Activated CD4-positive, alpha-beta T cell treated with anti-CD3 and anti-CD28 coated beads, Interleukin-2, amount 10 ng/mL, durations not matched to agents 7 days and 5 days (primary cell): Measurements from ENCODE around the gene MAN1A2. TPM values are rescaled to one million over a fixed set of nuclear protein-coding genes. Genes with fewer than 3 reads are reported as not detected.
"Not testable (repeated sequence)": the region's sequence is repeated elsewhere in the genome, so short reads cannot be mapped to it uniquely, and the experiment has no call there.

ENCODE experiments used
- CTCF ChIA-PET: fragments of 350-600 bp; sonication (Branson Sonifier 250); formaldehyde crosslinking; loops from one replicate; lab custom pipeline; 2021; ENCODE audit warnings: antibody characterized with exemption; lab: Charles Lee
- POLR2A ChIA-PET: fragments of 350-600 bp; sonication (Branson Sonifier 250); formaldehyde crosslinking; loops from one replicate; lab custom pipeline; 2021; ENCODE audit warnings: antibody characterized with exemption; lab: Charles Lee
- DNase-seq: peaks from one replicate; pipeline ENCODE4 v3.0.0-alpha.2; 2020
- H3K27ac Mint-ChIP-seq: one replicate; pipeline ENCODE4 v1.8.0; 2021; ENCODE audit warnings: mild to moderate bottlenecking, moderate library complexity, mixed read lengths
- H3K27me3 Mint-ChIP-seq: one replicate; pipeline ENCODE4 v1.8.0; 2021; ENCODE audit warnings: mixed read lengths
- H3K36me3 Mint-ChIP-seq: one replicate; pipeline ENCODE4 v1.8.0; 2021; ENCODE audit warnings: low read depth, mixed read lengths
- H3K4me1 Mint-ChIP-seq: one replicate; pipeline ENCODE4 v1.8.0; 2021; ENCODE audit warnings: mixed read lengths
- H3K4me3 Mint-ChIP-seq: one replicate; pipeline ENCODE4 v1.8.0; 2021; ENCODE audit warnings: mild to moderate bottlenecking, moderate library complexity, mixed read lengths
- H3K9me3 Mint-ChIP-seq: one replicate; pipeline ENCODE4 v1.8.0; 2021; ENCODE audit warnings: mixed read lengths
- total RNA-seq, 2 experiments: library from RNA; stranded (reverse); gene quantifications; one replicate each; pipeline ENCODE4 v1.2.3, GENCODE V29; 2021

MAN1A2 gene
- total RNA-seq, 2 experiments from 2014 or later = 35.0 to 38.8 TPM

GRCh38 chr1:117341123-117341522 is 26.1 kb upstream of the MAN1A2 start:
- peaks cover 2% of the 10 kb centered on the region for H3K9me3 Mint-ChIP-seq
- CTCF ChIA-PET = interaction anchor here (1.0 to 1.6 kb wide), 3 partner anchors 10 to 593 kb away, joined by 3 to 4 read pairs (median 3); no protein-coding TSS in a partner anchor
- POLR2A ChIA-PET = no interaction called here
- H3K4me1 Mint-ChIP-seq = peaks cover 16% of the 10 kb centered on the region
- no peaks in the 10 kb centered on the region for H3K36me3 Mint-ChIP-seq
- H3K4me3 Mint-ChIP-seq = no peak overlapping the region
- DNase-seq = no peak
- no peak overlapping the region for H3K27ac Mint-ChIP-seq
- H3K27me3 Mint-ChIP-seq = no peaks in the 10 kb centered on the region

- Mint-ChIP-seq H3K9me3 (peaks cover 2% of the 10 kb centered on the region), H3K27ac (no peak overlapping the region), H3K4me3 (no peak overlapping the region), H3K36me3 (no peaks in the 10 kb centered on the region), H3K4me1 (peaks cover 20% of the 10 kb centered on the region), H3K27me3 (no peaks in the 10 kb centered on the region)
- ChIA-PET CTCF (interaction anchor here (0.7 to 1.6 kb wide), 3 partner anchors 17 to 91 kb away, joined by 3 read pairs; no protein-coding TSS in a partner anchor), POLR2A (interaction anchor here (0.6 kb wide), 1 partner anchor 10 kb away, joined by 6 read pairs; no protein-coding TSS in a partner anchor)
- no peak for DNase-seq
Measured at GRCh38 chr1:117342397-117342796, 24.9 kb upstream of the MAN1A2 start.

- no peak for DNase-seq
- Mint-ChIP-seq H3K36me3 (no peaks in the 10 kb centered on the region), H3K27me3 (peaks cover 2% of the 10 kb centered on the region), H3K4me1 (peaks cover 15% of the 10 kb centered on the region), H3K4me3 (no peak overlapping the region), H3K9me3 (no peaks in the 10 kb centered on the region), H3K27ac (no peak overlapping the region)
- ChIA-PET POLR2A (no interaction called here), CTCF (no interaction called here)
Measured at GRCh38 chr1:117346206-117346928, 20.9 kb upstream of the MAN1A2 start.

DNA sequence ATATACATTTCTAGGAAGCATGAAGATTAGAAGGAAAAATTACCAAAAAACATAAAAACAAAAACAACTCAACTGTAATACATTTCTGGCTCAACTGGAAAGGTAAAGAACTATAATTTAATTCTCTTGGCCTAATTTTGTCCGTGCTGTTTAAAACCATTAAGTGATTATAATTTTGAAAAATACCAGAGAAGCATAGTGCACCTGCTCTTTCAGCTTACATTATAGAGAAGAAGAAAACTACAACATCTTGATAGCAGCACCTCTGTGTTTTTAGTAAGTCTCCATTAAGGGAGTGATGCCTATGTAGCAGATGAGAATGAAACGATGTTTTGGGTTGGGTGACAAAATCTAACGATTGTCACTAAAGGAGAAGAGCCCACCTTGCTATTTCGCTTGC is 19.3 kb upstream of the MAN1A2 start:
- ChIA-PET CTCF (no interaction called here), POLR2A (no interaction called here)
- Mint-ChIP-seq H3K36me3 (no peaks in the 10 kb centered on the region), H3K4me3 (no peak overlapping the region), H3K27ac (no peak overlapping the region), H3K4me1 (peaks cover 5% of the 10 kb centered on the region), H3K9me3 (no peaks in the 10 kb centered on the region), H3K27me3 (peaks cover 2% of the 10 kb centered on the region)
- DNase-seq = no peak

DNA sequence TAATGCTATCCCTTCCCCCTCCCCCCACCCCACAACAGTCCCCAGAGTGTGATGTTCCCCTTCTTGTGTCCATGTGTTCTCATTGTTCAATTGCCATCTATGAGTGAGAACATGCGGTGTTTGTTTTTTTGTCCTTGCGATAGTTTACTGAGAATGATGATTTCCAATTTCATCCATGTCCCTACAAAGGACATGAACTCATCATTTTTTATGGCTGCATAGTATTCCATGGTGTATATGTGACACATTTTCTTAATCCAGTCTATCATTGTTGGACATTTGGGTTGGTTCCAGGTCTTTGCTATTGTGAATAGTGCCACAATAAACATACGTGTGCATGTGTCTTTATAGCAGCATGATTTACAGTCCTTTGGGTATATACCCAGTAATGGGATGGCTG is 14.6 kb upstream of the MAN1A2 start:
- H3K4me3 Mint-ChIP-seq, H3K36me3 Mint-ChIP-seq, H3K4me1 Mint-ChIP-seq, CTCF ChIA-PET, H3K9me3 Mint-ChIP-seq, H3K27me3 Mint-ChIP-seq, DNase-seq, H3K27ac Mint-ChIP-seq, POLR2A ChIA-PET: not testable (repeated sequence)

DNA sequence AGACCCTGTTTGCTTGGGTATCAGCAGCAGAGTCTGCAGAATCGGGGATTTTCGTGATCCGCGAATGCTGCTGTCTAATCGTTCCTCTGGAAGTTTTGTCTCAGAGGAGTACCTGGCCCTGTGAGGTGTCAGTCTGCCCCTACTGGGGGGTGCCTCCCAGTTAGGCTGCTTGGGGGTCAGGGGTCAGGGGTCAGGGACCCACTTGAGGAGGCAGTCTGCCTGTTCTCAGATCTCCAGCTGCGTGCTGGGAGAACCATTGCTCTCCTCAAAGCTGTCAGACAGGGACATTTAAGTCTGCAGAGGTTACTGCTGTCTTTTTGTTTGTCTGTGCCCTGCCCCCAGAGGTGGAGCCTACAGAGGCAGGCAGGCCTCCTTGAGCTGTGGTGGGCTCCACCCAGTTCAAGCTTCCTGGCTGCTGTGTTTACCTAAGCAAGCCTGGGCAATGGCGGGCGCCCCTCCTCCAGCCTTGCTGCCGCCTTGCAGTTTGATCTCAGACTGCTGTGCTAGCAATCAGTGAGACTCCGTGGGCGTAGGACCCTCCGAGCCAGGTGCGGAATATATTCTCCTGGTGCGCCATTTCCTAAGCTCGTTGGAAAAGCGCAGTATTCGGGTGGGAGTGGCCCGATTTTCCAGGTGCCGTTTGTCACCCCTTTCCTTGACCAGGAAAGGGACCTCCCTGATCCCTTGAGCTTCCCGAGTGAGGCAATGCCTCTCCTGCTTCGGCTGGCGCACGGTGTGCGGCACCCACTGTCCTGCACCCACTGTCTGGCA is 9.2 kb upstream of the MAN1A2 start:
- H3K9me3 Mint-ChIP-seq, H3K36me3 Mint-ChIP-seq, H3K4me3 Mint-ChIP-seq, H3K27me3 Mint-ChIP-seq, POLR2A ChIA-PET: not testable (repeated sequence)
- Mint-ChIP-seq H3K4me1 (peaks cover 27% of the 10 kb centered on the region), H3K27ac (peak overlapping the region; percentile 76)
- CTCF ChIA-PET = interaction anchor here (1.3 kb wide), 1 partner anchor 18 kb away, joined by 3 read pairs; no protein-coding TSS in a partner anchor
- DNase-seq = peak; percentile 49

DNA sequence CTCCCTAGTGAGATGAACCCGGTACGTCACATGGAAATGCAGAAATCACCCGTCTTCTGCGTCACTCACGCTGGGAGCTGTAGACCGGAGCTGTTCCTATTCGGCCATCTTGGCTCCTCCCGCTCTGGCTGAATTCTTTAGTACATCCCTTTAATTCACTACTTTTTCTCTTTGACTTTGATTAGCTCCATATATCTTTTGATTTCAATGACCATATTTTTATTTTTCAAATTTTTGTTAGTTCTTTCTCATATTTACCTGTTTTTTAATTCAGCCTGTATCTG is 8.7 kb upstream of the MAN1A2 start:
- H3K36me3 Mint-ChIP-seq, H3K4me3 Mint-ChIP-seq, DNase-seq, H3K9me3 Mint-ChIP-seq, POLR2A ChIA-PET, H3K27me3 Mint-ChIP-seq: not testable (repeated sequence)
- H3K27ac Mint-ChIP-seq = peak overlapping the region; percentile 76
- CTCF ChIA-PET = interaction anchor here (0.6 to 1.3 kb wide), 2 partner anchors 19 to 599 kb away, joined by 3 read pairs; no protein-coding TSS in a partner anchor
- H3K4me1 Mint-ChIP-seq = peaks cover 27% of the 10 kb centered on the region

DNA sequence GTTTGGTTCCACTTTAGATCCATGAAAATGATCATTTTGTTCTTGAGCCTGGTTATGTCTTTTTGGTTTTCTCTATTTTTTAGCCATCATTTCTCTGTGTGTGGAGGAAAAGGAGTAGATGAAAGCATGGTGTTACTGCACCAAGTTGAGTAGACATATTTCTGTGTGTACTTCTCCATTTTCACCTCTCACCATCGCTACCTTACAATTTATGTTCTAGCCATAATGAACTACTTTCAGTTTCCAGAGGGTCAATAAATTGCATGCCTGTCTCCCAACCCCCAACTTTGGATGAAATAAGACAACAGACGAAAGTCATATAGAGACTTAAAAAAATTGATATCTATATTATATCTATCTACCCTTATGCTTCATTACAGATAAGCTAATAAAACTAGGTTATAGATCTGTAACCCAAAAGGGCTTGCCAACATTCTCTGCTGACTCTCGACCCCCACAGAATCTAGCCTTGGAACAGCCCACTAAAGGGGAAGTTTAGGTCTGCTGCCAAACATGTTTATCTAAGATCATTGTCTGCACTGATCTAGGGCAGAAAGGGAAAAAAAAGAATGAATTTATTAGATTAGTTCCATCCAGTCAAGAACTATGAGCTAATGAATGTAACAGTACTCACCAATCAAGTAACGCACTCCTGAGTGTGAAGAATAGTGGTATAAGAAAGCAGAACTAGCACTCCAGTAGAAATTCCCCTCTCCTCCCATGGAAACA is 7.5 kb upstream of the MAN1A2 start:
- peaks cover 36% of the 10 kb centered on the region for H3K4me1 Mint-ChIP-seq
- no peak overlapping the region for H3K4me3 Mint-ChIP-seq
- H3K27ac Mint-ChIP-seq = peak overlapping the region; percentile 54
- H3K27me3 Mint-ChIP-seq = peaks cover 3% of the 10 kb centered on the region
- ChIA-PET CTCF (interaction anchor here (0.6 to 0.7 kb wide), 2 partner anchors 18 to 682 kb away, joined by 3 to 5 read pairs; no protein-coding TSS in a partner anchor), POLR2A (no interaction called here)
- H3K36me3 Mint-ChIP-seq = peaks cover 5% of the 10 kb centered on the region
- DNase-seq = no peak
- H3K9me3 Mint-ChIP-seq = peaks cover 3% of the 10 kb centered on the region

GRCh38 chr1:117362986-117363385 is 4.3 kb upstream of the MAN1A2 start:
- no peak for DNase-seq
- H3K27me3 Mint-ChIP-seq = no peaks in the 10 kb centered on the region
- peaks cover 42% of the 10 kb centered on the region for H3K4me1 Mint-ChIP-seq
- POLR2A ChIA-PET = no interaction called here
- CTCF ChIA-PET = interaction anchor here (0.6 to 1.1 kb wide), 2 partner anchors 188 to 286 kb away, joined by 3 to 5 read pairs; no protein-coding TSS in a partner anchor
- H3K4me3 Mint-ChIP-seq = no peak overlapping the region
- no peak overlapping the region for H3K27ac Mint-ChIP-seq
- H3K36me3 Mint-ChIP-seq = peaks cover 5% of the 10 kb centered on the region
- H3K9me3 Mint-ChIP-seq = peaks cover 3% of the 10 kb centered on the region

- no peak overlapping the region for H3K27ac Mint-ChIP-seq
- no peak for DNase-seq
- ChIA-PET POLR2A (no interaction called here), CTCF (interaction anchor here (1.1 kb wide), 1 partner anchor 285 kb away, joined by 3 read pairs; no protein-coding TSS in a partner anchor)
- no peaks in the 10 kb centered on the region for H3K9me3 Mint-ChIP-seq
- peaks cover 5% of the 10 kb centered on the region for H3K36me3 Mint-ChIP-seq
- H3K27me3 Mint-ChIP-seq = no peaks in the 10 kb centered on the region
- no peak overlapping the region for H3K4me3 Mint-ChIP-seq
- peaks cover 38% of the 10 kb centered on the region for H3K4me1 Mint-ChIP-seq
Measured at GRCh38 chr1:117363571-117364048, 3.6 kb upstream of the MAN1A2 start.

DNA sequence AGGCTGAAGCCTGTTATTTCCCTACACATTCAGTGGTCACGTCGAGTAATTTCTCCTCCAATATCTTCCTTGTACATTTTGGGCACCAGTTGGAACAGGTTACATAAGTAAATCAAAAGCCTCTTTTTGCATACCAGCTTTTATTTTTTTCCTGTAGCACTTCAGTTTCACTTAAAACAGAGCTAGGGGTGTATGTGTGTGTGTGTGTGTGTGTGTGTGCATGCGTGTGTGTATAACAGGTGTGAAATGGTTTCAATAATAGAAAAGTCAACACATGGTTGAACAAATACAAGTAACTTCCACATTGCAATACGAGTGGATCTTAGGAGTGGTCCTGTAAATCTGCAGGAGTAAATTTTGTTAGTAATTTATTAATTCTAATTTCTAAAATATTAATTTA is 3.0 kb upstream of the MAN1A2 start:
- Mint-ChIP-seq H3K9me3 (no peaks in the 10 kb centered on the region), H3K4me3 (no peak overlapping the region), H3K4me1 (peaks cover 38% of the 10 kb centered on the region), H3K36me3 (peaks cover 4% of the 10 kb centered on the region), H3K27me3 (no peaks in the 10 kb centered on the region), H3K27ac (no peak overlapping the region)
- ChIA-PET POLR2A (no interaction called here), CTCF (no interaction called here)
- no peak for DNase-seq

DNA sequence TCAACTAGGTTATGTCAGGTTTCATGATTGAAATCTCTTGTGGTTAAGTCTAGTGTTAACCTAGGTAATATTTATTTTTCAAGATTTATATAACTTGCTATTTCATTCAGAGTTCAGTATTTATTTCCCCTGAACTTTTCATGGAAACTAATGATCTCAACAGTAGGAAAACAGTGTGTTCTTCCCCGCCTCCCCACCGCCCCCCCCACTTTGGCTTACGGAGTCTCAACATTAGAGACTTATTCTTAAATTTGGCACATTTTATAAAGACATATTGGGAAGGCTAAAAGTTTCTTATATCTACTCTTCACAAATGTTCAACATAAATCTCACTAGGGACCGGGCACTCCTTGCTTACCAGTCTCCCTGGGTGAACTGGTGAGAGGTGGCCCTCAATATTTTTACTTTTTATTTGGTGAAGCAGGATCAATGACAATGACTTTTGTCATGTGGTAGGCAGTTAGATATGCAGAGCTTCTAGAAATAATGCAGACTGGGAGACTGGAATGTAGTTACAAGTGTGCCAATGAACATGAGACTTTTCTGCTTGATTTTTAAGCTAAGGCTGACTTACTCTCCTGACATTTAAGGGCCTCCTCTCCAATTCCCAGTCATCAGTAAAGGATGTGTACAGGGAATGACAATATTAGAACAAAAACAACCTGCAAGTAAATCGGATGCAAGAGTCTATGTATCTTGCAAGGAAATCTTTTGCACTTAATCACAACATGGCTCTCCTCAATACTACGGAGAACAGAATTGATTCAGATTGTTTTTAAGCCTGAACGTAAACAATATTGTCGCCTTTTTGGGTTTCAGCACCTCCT is 1.7 kb upstream of the MAN1A2 start:
- ChIA-PET CTCF (interaction anchor here (0.6 kb wide), 1 partner anchor 18 kb away, joined by 3 read pairs; no protein-coding TSS in a partner anchor), POLR2A (interaction anchor here (0.6 kb wide), 1 partner anchor 89 kb away, joined by 3 read pairs; no protein-coding TSS in a partner anchor)
- Mint-ChIP-seq H3K4me1 (peaks cover 38% of the 10 kb centered on the region), H3K9me3 (no peaks in the 10 kb centered on the region), H3K36me3 (peaks cover 4% of the 10 kb centered on the region), H3K27me3 (no peaks in the 10 kb centered on the region), H3K4me3 (peak overlapping the region; percentile 83), H3K27ac (peak overlapping the region; percentile 94)
- DNase-seq = no peak
